GM18868 (cell line): ENCODE data around the gene TMEM185B.
A peak's percentile ranks its signal among the peaks of the same experiment; 100 is the strongest.
"Not testable (repeated sequence)": the region's sequence is repeated elsewhere in the genome, so short reads cannot be mapped to it uniquely, and the experiment has no call there.

ENCODE experiments used
- ATAC-seq: cut with Tn5 transposase; IDR thresholded peaks from one replicate; pipeline ENCODE4 v1.9.1; 2021; ENCODE audit warnings: mild to moderate bottlenecking, moderate library complexity; ENCODE audit not compliant: unreplicated experiment

Gene TMEM185B

GRCh38 chr2:120209427-120210269, 13.6 kb downstream of the TMEM185B start:
- ATAC-seq = no peak

DNA sequence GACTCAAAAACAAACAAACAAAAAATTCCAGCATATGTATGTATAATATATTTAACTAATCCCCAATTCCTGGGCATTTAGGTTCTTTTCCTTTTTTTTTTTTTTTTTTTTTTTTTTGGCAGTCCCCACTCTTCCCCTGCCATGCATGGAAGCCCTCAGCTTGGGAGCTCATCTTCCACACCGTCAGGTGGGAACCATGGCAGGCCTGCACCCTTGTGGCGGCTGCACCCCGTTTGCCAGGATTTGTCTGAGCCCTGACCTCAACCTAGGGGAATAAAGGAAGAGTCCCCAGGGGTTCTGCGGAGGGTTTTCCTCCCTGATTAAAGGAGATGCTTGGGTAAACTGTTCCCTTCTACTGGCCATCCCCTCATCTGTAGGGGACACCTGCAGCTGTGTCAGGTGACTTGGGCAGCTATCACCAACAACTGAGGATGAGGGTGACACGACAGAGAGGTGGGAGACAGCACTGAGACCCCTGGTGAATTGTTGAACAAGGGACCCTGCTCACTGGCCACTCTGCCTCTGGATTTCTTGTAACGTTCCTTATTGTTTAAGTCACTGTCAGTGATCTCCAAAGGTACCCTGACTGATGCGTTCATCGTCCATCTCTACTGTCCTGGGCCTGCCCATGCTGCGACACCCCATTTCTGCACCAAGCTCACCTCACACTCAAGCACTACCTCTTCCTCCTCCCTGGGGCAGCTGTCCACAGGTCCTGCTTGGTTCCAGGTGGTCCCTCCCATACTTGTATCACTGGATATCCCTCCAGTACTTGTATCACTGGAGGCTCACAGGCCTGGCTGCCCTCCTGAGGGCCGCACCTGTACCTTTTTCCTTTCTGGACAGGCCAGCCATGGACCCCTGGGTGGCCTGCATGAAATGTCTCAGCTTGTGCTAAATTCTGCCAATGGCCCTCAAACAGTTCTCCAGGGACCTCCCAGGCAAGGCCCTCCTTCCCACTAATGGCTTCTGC, 14.5 kb downstream of the TMEM185B start:
- no peak for ATAC-seq

GRCh38 chr2:120206022-120206581, 17.1 kb downstream of the TMEM185B start:
- ATAC-seq = no peak

- ATAC-seq = no peak
Measured at GRCh38 chr2:120204945-120205670, 18.1 kb downstream of the TMEM185B start.

DNA sequence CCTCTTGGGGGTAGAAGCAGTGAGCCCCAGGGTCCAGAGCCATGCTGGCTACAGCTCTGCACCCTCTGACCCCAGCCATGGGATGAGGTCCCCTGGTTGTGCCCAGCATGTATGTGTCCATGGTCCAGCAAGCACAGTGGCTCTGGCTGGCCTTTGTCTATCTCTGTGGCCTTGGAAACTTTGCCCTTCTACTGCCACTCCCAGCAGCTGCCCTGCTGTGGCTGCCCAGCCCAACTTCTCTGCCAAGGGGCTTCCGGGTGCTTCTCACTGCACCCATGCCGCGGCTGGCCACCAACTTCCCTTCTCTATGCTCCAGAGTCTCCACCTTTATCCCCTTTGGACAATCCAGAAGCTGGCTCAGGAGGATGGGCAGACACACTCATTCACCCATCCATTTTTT, 18.8 kb downstream of the TMEM185B start:
- ATAC-seq = no peak

DNA sequence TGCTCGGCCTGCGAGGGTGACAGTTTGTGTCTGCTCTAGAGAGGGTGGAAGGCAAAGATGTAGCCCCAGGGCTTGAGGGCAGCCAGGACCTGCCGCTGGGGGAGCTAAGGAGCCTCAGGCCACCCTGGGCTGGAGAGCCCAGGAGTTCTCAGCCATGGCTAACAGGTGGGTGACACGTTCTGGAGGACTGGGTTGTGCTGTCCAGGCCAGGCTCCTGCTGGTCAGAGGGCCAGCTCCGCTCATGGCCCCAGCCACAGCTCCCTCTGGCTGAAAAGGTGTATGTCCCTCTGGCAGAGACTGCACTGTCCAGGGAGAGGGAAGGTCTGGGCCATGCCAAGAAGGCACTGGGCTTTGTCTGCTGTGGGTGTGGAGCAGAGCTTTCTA, 19.2 kb downstream of the TMEM185B start:
- no peak for ATAC-seq

DNA sequence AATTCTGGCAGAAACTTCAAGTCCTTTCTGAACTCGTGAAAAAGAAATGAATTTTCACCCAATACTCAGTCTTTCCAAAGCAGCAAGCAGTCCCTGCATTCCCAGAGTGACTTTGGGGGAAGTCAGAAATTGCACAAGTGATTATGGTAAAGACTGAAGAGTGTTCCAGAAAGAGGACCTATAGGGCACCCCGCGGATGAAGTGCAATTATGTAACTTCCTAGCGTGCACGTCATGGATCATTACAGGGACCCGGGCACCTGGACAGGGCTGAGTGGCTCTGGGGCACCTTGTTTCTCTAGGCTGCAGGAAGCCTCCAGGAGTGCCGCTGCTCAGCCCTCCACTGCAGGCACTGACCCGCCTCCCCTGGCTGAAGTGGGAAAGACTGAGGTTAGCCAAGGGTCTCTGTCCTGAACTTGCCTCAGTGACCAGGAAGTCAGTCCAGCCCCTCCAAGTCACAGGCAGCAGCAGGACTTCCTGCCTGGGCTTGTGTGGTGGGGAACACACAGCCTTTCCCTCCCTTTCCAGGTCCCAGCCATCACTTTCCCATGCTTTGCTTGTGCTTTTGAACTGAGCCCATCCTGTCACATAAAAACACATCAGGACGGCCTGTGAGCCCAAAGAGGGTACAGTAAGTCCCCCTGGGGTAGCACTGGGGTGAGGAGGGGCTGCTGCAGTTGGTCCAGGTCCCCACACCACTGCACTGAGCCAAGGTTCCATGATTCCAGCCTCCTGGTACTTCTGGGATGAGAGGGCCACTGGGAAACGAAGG, 19.8 kb downstream of the TMEM185B start:
- no peak for ATAC-seq

GRCh38 chr2:120199817-120200459, 23.3 kb downstream of the TMEM185B start:
- ATAC-seq = not testable (repeated sequence)

GRCh38 chr2:120195553-120195952, 27.6 kb downstream of the TMEM185B start:
- no peak for ATAC-seq

- ATAC-seq = no peak
Measured at GRCh38 chr2:120192280-120192679, 30.9 kb downstream of the TMEM185B start.

DNA sequence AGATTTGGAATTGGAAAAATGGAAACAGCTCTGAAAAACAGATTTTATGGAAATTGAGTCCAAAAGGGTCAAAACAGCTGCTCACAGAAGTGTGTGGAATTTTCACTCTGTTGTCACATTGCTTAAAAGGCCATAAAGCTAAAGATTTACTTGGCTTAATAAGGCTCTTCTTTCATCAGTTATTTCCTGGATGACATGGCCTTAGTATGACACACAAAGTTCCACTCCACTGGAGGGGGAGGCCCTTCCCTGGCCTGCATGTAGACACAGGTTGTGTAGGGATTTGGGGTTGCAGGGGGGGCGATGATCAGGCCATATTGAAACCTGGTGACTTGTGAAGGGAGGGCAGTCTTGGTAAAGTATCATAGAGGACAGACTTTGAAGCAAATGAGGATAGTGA, 34.0 kb downstream of the TMEM185B start:
- no peak for ATAC-seq

DNA sequence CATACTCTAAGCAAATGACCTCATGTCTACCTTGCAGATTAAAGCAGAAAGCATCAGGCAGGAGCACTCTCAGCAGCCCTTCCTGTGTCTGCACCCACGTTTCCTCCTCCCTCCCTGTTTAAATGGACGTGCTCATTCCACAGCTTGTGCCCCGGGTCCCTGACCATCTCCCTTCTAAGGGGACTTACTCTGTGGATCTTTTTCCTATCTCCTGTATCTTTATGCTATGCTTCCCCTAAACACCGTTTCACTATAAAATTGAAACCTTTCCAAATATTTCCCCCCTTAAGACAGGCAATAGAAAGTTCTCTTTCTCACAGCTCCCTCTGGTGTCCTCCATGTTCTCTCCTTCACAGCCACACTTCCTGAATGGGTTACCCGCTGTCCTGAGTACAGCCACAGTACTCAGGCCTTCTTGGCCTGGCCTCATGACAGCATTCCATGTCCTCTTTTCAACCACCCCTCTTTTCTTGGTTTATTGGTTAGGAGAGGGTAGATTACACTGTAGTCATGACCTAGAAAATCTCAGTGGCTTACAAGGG, 41.1 kb downstream of the TMEM185B start:
- ATAC-seq = no peak

- no peak for ATAC-seq
Measured at GRCh38 chr2:120180066-120180465, 43.1 kb downstream of the TMEM185B start.

- no peak for ATAC-seq
Measured at GRCh38 chr2:120179396-120179795, 43.8 kb downstream of the TMEM185B start.

GRCh38 chr2:120177973-120178372, 45.2 kb downstream of the TMEM185B start:
- no peak for ATAC-seq

- ATAC-seq = peak; percentile 96
Measured at GRCh38 chr2:120177001-120177621, 46.1 kb downstream of the TMEM185B start.

GRCh38 chr2:120176526-120176925, 46.7 kb downstream of the TMEM185B start:
- ATAC-seq = no peak

DNA sequence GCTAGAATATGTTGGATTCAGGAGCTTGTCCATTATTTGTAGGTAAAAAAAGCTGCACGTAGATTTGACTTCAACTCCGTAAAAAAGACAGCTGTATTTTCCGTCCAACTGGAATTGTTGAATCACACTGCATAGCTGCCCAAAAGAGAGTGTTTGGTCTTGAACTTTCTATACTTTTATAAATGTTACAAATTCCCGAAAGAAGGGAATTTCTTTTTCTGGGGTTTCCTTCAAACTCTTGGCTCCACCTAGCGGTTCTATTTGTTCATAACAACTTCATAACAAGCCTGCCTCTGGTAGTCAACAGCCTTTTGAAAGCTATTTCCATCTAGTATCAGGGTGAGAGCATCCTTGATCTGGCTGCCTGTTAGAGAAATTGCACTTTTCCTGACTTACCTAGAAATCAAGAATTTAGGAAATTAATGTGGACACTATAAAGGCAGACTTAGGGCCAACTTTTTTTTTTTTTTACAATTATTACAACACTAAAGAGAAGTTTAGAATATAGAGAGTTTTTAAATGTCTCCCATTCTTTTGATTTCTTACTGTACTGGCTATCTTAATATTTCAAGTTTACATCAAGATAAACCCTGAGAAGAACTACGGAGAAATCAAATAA, 48.1 kb downstream of the TMEM185B start:
- ATAC-seq = no peak
